T1000 (cell line): ENCODE data around the gene TRNAU1AP.

Experiments
- DNase-seq: peaks from one replicate; lab custom pipeline; 2025; ENCODE audit warnings: mixed read lengths; lab: John Stamatoyannopoulos, UW

TRNAU1AP gene

GRCh38 chr1:28613175-28613574, 60.3 kb downstream of the TRNAU1AP start:
- DNase-seq: no peak
